ENCODE measurements around the gene C10orf90. TPM values are rescaled to one million over a fixed set of nuclear protein-coding genes. Genes with fewer than 3 reads are reported as not detected.

C10orf90 gene
- total and polyA plus RNA-seq, 2 donors (not counting 3 experiments of a cell fraction or from before 2014, with no cell fraction given), result not detected

- Histone ChIP-seq H3K4me1 (ENCODE audit: control insufficient read depth, extremely low read depth, insufficient read depth, low read length) (no peaks in the 10 kb centered on the region), H3K9ac (replicated peaks; ENCODE audit: extremely low read depth, insufficient read depth, low read length) (no peak overlapping the region), H3K9me3 (replicated peaks; ENCODE audit: control insufficient read depth, insufficient read depth, low read length) (no peaks in the 10 kb centered on the region), H3K4me2 (ENCODE audit: insufficient read depth, low read length) (no peak overlapping the region), H3K27ac (ENCODE audit: insufficient read depth, low read depth, low read length) (no peak overlapping the region), H3K36me3 (ENCODE audit: control insufficient read depth in 2 of 2, extremely low read depth in 1 of 2, insufficient read depth in 2 of 2, low read length in 2 of 2) (no peaks in the 10 kb centered on the region), H3K27me3 (ENCODE audit: control insufficient read depth in 2 of 2, insufficient read depth in 2 of 2, low read length in 2 of 2) (no peaks in the 10 kb centered on the region), H2AFZ (ENCODE audit: low read depth, low read length) (no peak overlapping the region), H3K4me3 (replicated peaks in 1 of 3; ENCODE audit: insufficient read depth in 1 of 3, low read depth in 1 of 3, low read length in 3 of 3) (no peak overlapping the region), H3K79me2 (ENCODE audit: control insufficient read depth, insufficient read depth, low read length) (no peaks in the 10 kb centered on the region), H3K9me1 (replicated peaks; ENCODE audit: control insufficient read depth, extremely low read depth, insufficient read depth, low read length) (no peaks in the 10 kb centered on the region), H4K20me1 (replicated peaks; ENCODE audit: control insufficient read depth, extremely low read depth, insufficient read depth, low read length) (no peaks in the 10 kb centered on the region)
- intact Hi-C loops (cut with micrococcal nuclease), result no loop called here
- dilution Hi-C loops (cut with MboI; ENCODE audit: extremely low pct_ligation_motif_present, low sequenced_read_pairs), result no loop called here
- TF ChIP-seq MYC (IDR thresholded peaks at IDR 0.05; ENCODE audit: low read depth, low read length), result no peak
- TF ChIP-seq MAX (IDR thresholded peaks at IDR 0.05; ENCODE audit: insufficient read depth, insufficient read length), result no peak
- no peak for TF ChIP-seq JUN (IDR thresholded peaks at IDR 0.05; ENCODE audit: borderline replicate concordance, insufficient read depth, insufficient read length, low read depth)
- no peak for TF ChIP-seq POLR2A (IDR thresholded peaks at IDR 0.05; ENCODE audit: low read depth, low read length)
- TF ChIP-seq CTCF (IDR thresholded peaks at IDR 0.05; ENCODE audit: extremely low read depth in 1 of 2, insufficient read depth in 1 of 2, low read depth in 1 of 2, low read length in 2 of 2), result no peak
- TF ChIP-seq POLR2AphosphoS5 (IDR thresholded peaks at IDR 0.05; ENCODE audit: insufficient read depth, low read depth, low read length), result no peak
- TF ChIP-seq EZH2 (IDR thresholded peaks at IDR 0.05; ENCODE audit: borderline replicate concordance, low read depth, low read length, severe bottlenecking), result no peak
- TF ChIP-seq FOS (IDR thresholded peaks at IDR 0.05; ENCODE audit: borderline replicate concordance, insufficient read depth, low read length), result no peak
- TF ChIP-seq GATA2 (IDR thresholded peaks at IDR 0.05; ENCODE audit: insufficient read depth, insufficient read length, low read depth, low read length), result no peak
- no TSS peak for BruUV-seq (replicated peaks)
- POLR2A ChIA-PET, result no interaction called here
- FAIRE-seq, result no peak
- DNase-seq (ENCODE audit: low read depth, low spot score), result no peak
- CTCF ChIA-PET, result no interaction called here
Observed at GRCh38 chr10:126646110-126646509, 24.4 kb downstream of the C10orf90 start.
